HepG2 (cell line): ENCODE measurements around the gene MUTYH. TPM values are rescaled to one million over a fixed set of nuclear protein-coding genes. Genes with fewer than 3 reads are reported as not detected.
A peak's percentile ranks its signal among the peaks of the same experiment; 100 is the strongest.

ENCODE experiments used
- CREM ChIP-seq, 2 experiments: sonication (generic) in 1 of 2; formaldehyde crosslinking in 1 of 2; IDR thresholded peaks; 2 replicates each; pipeline versions ENCODE4 v1.4.0 to v1.6.1; 2016 to 2020; ENCODE audit warnings: antibody characterized with exemption in 1 of 2, mild to moderate bottlenecking in 1 of 2, missing genetic modification reagents in 1 of 2
- DNMT1 ChIP-seq: sonication (generic); formaldehyde crosslinking; IDR thresholded peaks from 2 replicates; pipeline ENCODE4 v1.5.1; 2020; ENCODE audit warnings: mild to moderate bottlenecking, missing genetic modification reagents
- FIP1L1 ChIP-seq: fragments of 200-400 bp; formaldehyde crosslinking; IDR thresholded peaks from 2 replicates; pipeline ENCODE4 v1.6.1; 2018; ENCODE audit warnings: low read depth, mild to moderate bottlenecking, low read length, moderate library complexity, borderline replicate concordance; ENCODE audit not compliant: insufficient read depth
- HOXA9 ChIP-seq: sonication (generic); formaldehyde crosslinking; IDR thresholded peaks from 2 replicates; pipeline ENCODE4 v1.8.1; 2022; ENCODE audit warnings: missing genetic modification reagents, mild to moderate bottlenecking, moderate library complexity, borderline replicate concordance
- ISL2 ChIP-seq: sonication (generic); formaldehyde crosslinking; IDR thresholded peaks from 2 replicates; pipeline ENCODE4 v1.5.0; 2020; ENCODE audit warnings: missing genetic modification reagents
- NRL ChIP-seq: sonication (generic); formaldehyde crosslinking; IDR thresholded peaks from 2 replicates; pipeline ENCODE4 v1.5.0; 2020; ENCODE audit warnings: missing genetic modification reagents, mild to moderate bottlenecking, moderate library complexity, borderline replicate concordance
- SCMH1 ChIP-seq: sonication (generic); formaldehyde crosslinking; IDR thresholded peaks from 2 replicates; pipeline ENCODE4 v1.9.0; 2021; ENCODE audit warnings: missing genetic modification reagents, mild to moderate bottlenecking, borderline replicate concordance
- SETDB1 ChIP-seq: sonication (generic); formaldehyde crosslinking; IDR thresholded peaks from 2 replicates; pipeline ENCODE4 v1.5.1; 2020; ENCODE audit warnings: missing genetic modification reagents, mild to moderate bottlenecking, borderline replicate concordance
- STAT5B ChIP-seq: sonication (generic); formaldehyde crosslinking; IDR thresholded peaks from 2 replicates; pipeline ENCODE4 v1.4.0; 2020; ENCODE audit warnings: missing genetic modification reagents
- ZNF615 ChIP-seq: sonication (generic); formaldehyde crosslinking; IDR thresholded peaks from 2 replicates; pipeline ENCODE4 v1.5.0; 2020; ENCODE audit warnings: mild to moderate bottlenecking, missing genetic modification reagents, borderline replicate concordance
- ZNF660 ChIP-seq: sonication (generic); formaldehyde crosslinking; IDR thresholded peaks from 2 replicates; pipeline ENCODE4 v1.5.1; 2020; ENCODE audit warnings: mild to moderate bottlenecking, low read depth, missing genetic modification reagents, borderline replicate concordance
- ZNF747 ChIP-seq: sonication (generic); formaldehyde crosslinking; IDR thresholded peaks from 2 replicates; pipeline ENCODE4 v1.8.1; 2023; ENCODE audit warnings: missing genetic modification reagents, mild to moderate bottlenecking, borderline replicate concordance
- ZSCAN12 ChIP-seq: sonication (generic); formaldehyde crosslinking; IDR thresholded peaks from 2 replicates; pipeline ENCODE4 v1.9.0; 2021; ENCODE audit warnings: mild to moderate bottlenecking, missing genetic modification reagents
- polyA plus RNA-seq, 8 experiments: library from polyadenylated mRNA; depleted of rRNA in 3 of 8; stranded (reverse) in 7 of 8; unstranded in 1 of 8; fragments of >200 nt; fragmentation: Illumina TruSeq in 4 of 8; extraction: Trizol in 4 of 8; gene quantifications; 2 replicates each; pipeline versions ENCODE4 v1.2.1 to v1.2.3, GENCODE V29; 2011 to 2016; ENCODE audit warnings: low read depth in 4 of 8, missing spikeins in 1 of 8, mixed read lengths in 1 of 8; ENCODE audit not compliant: insufficient read depth in 1 of 8
- total RNA-seq, 5 experiments: library from RNA; depleted of rRNA; stranded (reverse); fragments of >200 nt; fragmentation: Illumina TruSeq; extraction: Trizol; gene quantifications; 2 replicates each; pipeline ENCODE4 v1.2.3, GENCODE V29; 2016; ENCODE audit warnings: low read depth in 1 of 5
- TF ChIP-seq, protein P1 (sequence below), 2 experiments: sonication (generic) in 1 of 2; formaldehyde crosslinking in 1 of 2; IDR thresholded peaks; 2 replicates each; pipeline versions ENCODE4 v1.4.0 to v1.6.1; 2016 to 2020; ENCODE audit warnings: borderline replicate concordance in 1 of 2, low read depth in 1 of 2, mild to moderate bottlenecking in 1 of 2, missing genetic modification reagents in 1 of 2
- TF ChIP-seq, protein P2 (sequence below): sonication (generic); formaldehyde crosslinking; IDR thresholded peaks from 2 replicates; pipeline ENCODE4 v1.4.0; 2020; ENCODE audit warnings: missing genetic modification reagents
- TF ChIP-seq, protein P3 (sequence below): sonication (generic); formaldehyde crosslinking; IDR thresholded peaks from 2 replicates; pipeline ENCODE4 v1.4.0; 2020; ENCODE audit warnings: low read depth, missing genetic modification reagents

Gene MUTYH
- total and polyA plus RNA-seq, 2 of the 13 experiments (the other 11 are each of a cell fraction or from before 2014, with no cell fraction given), result 16.3 to 17.1 TPM

DNA sequence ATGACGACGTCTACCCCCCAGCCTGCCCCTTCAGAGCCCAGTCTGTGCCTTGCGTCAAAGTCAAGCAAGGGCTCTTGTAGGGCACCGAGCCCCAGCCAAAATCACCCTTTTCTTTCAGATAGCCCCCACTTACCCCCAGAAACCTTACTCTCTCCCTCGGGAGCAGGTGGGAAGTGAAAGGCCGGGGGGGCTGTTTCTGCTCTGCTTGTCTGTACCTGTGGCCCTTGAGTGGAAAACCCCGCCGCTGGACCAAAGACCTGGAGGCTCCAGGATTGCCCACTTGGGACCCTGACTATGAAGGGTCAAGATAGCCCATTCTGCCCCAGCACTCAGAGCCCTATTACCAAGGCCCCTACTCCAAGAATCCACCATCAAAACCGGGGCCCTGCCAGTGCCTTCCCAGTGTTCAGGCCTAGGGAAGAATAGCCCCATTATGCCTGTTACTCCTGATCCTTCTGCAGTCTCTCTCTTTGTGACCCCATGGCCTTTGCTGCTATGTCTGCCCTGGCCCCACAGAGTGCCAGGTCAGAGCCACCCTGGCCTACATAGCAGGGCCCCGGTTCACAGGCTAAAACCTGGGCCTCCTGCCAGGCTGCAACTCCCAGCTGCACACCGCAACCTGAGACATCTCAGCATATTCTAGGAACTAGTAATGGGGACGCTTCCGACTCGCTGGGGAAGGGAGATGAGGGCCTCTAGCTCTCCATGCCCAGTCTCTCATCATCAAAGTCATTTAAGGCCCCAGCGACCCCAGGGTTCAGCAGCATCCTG, 35.7 kb downstream of the MUTYH start (continued):
- TF ChIP-seq, protein P1, sequence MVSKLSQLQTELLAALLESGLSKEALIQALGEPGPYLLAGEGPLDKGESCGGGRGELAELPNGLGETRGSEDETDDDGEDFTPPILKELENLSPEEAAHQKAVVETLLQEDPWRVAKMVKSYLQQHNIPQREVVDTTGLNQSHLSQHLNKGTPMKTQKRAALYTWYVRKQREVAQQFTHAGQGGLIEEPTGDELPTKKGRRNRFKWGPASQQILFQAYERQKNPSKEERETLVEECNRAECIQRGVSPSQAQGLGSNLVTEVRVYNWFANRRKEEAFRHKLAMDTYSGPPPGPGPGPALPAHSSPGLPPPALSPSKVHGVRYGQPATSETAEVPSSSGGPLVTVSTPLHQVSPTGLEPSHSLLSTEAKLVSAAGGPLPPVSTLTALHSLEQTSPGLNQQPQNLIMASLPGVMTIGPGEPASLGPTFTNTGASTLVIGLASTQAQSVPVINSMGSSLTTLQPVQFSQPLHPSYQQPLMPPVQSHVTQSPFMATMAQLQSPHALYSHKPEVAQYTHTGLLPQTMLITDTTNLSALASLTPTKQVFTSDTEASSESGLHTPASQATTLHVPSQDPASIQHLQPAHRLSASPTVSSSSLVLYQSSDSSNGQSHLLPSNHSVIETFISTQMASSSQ (IDR thresholded peaks at IDR 0.05; ENCODE audit: low read depth), result no peak
- TF ChIP-seq, protein P1 (CRISPR knock-in tag; IDR thresholded peaks at IDR 0.05; ENCODE audit: borderline replicate concordance), result no peak
- TF ChIP-seq ZNF615 (no peak), STAT5B (CRISPR knock-in tag) (no peak), FIP1L1 (no peak), ZSCAN12 (CRISPR knock-in tag) (0 out of 2 replicates have a peak, but pooled peaks have one; percentile 6), NRL (CRISPR knock-in tag) (no peak), ZNF747 (CRISPR knock-in tag) (no peak), CREM (IDR thresholded peaks at IDR 0.05) (no peak), CREM (CRISPR knock-in tag; IDR thresholded peaks at IDR 0.05) (no peak), SCMH1 (CRISPR knock-in tag) (no peak), HOXA9 (no peak), DNMT1 (CRISPR knock-in tag) (no peak), SETDB1 (CRISPR knock-in tag) (no peak), ZNF660 (no peak), ISL2 (CRISPR knock-in tag) (no peak)
- TF ChIP-seq, protein P2, sequence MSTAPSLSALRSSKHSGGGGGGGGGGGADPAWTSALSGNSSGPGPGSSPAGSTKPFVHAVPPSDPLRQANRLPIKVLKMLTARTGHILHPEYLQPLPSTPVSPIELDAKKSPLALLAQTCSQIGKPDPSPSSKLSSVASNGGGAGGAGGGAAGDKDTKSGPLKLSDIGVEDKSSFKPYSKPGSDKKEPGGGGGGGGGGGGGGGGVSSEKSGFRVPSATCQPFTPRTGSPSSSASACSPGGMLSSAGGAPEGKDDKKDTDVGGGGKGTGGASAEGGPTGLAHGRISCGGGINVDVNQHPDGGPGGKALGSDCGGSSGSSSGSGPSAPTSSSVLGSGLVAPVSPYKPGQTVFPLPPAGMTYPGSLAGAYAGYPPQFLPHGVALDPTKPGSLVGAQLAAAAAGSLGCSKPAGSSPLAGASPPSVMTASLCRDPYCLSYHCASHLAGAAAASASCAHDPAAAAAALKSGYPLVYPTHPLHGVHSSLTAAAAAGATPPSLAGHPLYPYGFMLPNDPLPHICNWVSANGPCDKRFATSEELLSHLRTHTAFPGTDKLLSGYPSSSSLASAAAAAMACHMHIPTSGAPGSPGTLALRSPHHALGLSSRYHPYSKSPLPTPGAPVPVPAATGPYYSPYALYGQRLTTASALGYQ (CRISPR knock-in tag), result no peak
- TF ChIP-seq, protein P3, sequence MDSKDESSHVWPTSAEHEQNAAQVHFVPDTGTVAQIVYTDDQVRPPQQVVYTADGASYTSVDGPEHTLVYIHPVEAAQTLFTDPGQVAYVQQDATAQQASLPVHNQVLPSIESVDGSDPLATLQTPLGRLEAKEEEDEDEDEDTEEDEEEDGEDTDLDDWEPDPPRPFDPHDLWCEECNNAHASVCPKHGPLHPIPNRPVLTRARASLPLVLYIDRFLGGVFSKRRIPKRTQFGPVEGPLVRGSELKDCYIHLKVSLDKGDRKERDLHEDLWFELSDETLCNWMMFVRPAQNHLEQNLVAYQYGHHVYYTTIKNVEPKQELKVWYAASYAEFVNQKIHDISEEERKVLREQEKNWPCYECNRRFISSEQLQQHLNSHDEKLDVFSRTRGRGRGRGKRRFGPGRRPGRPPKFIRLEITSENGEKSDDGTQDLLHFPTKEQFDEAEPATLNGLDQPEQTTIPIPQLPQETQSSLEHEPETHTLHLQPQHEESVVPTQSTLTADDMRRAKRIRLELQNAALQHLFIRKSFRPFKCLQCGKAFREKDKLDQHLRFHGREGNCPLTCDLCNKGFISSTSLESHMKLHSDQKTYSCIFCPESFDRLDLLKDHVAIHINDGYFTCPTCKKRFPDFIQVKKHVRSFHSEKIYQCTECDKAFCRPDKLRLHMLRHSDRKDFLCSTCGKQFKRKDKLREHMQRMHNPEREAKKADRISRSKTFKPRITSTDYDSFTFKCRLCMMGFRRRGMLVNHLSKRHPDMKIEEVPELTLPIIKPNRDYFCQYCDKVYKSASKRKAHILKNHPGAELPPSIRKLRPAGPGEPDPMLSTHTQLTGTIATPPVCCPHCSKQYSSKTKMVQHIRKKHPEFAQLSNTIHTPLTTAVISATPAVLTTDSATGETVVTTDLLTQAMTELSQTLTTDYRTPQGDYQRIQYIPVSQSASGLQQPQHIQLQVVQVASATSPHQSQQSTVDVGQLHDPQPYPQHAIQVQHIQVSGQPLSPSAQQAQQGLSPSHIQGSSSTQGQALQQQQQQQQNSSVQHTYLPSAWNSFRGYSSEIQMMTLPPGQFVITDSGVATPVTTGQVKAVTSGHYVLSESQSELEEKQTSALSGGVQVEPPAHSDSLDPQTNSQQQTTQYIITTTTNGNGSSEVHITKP (CRISPR knock-in tag), result no peak
